Measurements from ENCODE around the gene TMUB2. TPM values are rescaled to one million over a fixed set of nuclear protein-coding genes. Genes with fewer than 3 reads are reported as not detected.

Gene TMUB2
- total RNA-seq, 3 donors from 2014 or later, result 15.2 to 19.6 (median 17.9) TPM

GRCh38 chr17:44167181-44167861, 19.5 kb upstream of the TMUB2 start:
- H3K4me1 Mint-ChIP-seq (ENCODE audit: low read depth), result peaks cover 9% of the 10 kb centered on the region
- no peaks in the 10 kb centered on the region for H3K9me3 Mint-ChIP-seq
- ATAC-seq (no peak), DNase-seq (no peak)
- no peak overlapping the region for H3K4me3 Mint-ChIP-seq
- H3K36me3 Mint-ChIP-seq (ENCODE audit: insufficient read depth), result no peaks in the 10 kb centered on the region
- no peaks in the 10 kb centered on the region for H3K27me3 Mint-ChIP-seq (ENCODE audit: low read depth)

GRCh38 chr17:44170135-44170498, 16.7 kb upstream of the TMUB2 start:
- DNase-seq (no peak), ATAC-seq (no peak)
- Mint-ChIP-seq H3K9me3 (no peaks in the 10 kb centered on the region), H3K4me3 (no peak overlapping the region), H3K27me3 (ENCODE audit: low read depth) (no peaks in the 10 kb centered on the region), H3K4me1 (ENCODE audit: low read depth) (peaks cover 9% of the 10 kb centered on the region), H3K36me3 (ENCODE audit: insufficient read depth) (no peaks in the 10 kb centered on the region)

- Mint-ChIP-seq H3K4me1 (ENCODE audit: low read depth) (peaks cover 9% of the 10 kb centered on the region), H3K27me3 (ENCODE audit: low read depth) (no peaks in the 10 kb centered on the region), H3K36me3 (ENCODE audit: insufficient read depth) (peaks cover 2% of the 10 kb centered on the region), H3K4me3 (no peak within 1 kb of the TSS), H3K9me3 (no peaks in the 10 kb centered on the region)
- ATAC-seq (no peak), DNase-seq (no peak)
Observed at GRCh38 chr17:44170499-44171201, 16.1 kb upstream of the TMUB2 start, which contains the start of gene ASB16. TSS of gene ASB16 (plus strand) at chr17:44170704. CDS start at chr17:44170790, 86 bp downstream.

- H3K4me1 Mint-ChIP-seq (ENCODE audit: low read depth), result peaks cover 9% of the 10 kb centered on the region
Observed at GRCh38 chr17:44171931-44172455, 14.8 kb upstream of the TMUB2 start.

GRCh38 chr17:44174427-44174826, 12.3 kb upstream of the TMUB2 start:
- Mint-ChIP-seq H3K4me1 (ENCODE audit: low read depth) (no peaks in the 10 kb centered on the region), H3K4me3 (no peak overlapping the region), H3K36me3 (ENCODE audit: insufficient read depth) (peaks cover 4% of the 10 kb centered on the region), H3K27me3 (ENCODE audit: low read depth) (no peaks in the 10 kb centered on the region), H3K9me3 (no peaks in the 10 kb centered on the region)
- DNase-seq (no peak), ATAC-seq (no peak)

More at GRCh38 chr17:44171931-44172455, 14.8 kb upstream of the TMUB2 start:
- no peak for DNase-seq
- no peak for ATAC-seq
- Mint-ChIP-seq H3K4me3 (no peak overlapping the region), H3K36me3 (ENCODE audit: insufficient read depth) (peaks cover 4% of the 10 kb centered on the region), H3K27me3 (ENCODE audit: low read depth) (no peaks in the 10 kb centered on the region), H3K9me3 (no peaks in the 10 kb centered on the region)

- H3K27me3 Mint-ChIP-seq (ENCODE audit: low read depth), result no peaks in the 10 kb centered on the region
- no peak for DNase-seq
- no peak overlapping the region for H3K4me3 Mint-ChIP-seq
- no peaks in the 10 kb centered on the region for H3K9me3 Mint-ChIP-seq
- H3K4me1 Mint-ChIP-seq (ENCODE audit: low read depth), result no peaks in the 10 kb centered on the region
- peaks cover 4% of the 10 kb centered on the region for H3K36me3 Mint-ChIP-seq (ENCODE audit: insufficient read depth)
- peak in 1 of 2 donors; percentile 48 for ATAC-seq
Observed at GRCh38 chr17:44176257-44176656, 10.5 kb upstream of the TMUB2 start.

GRCh38 chr17:44176671-44177501, 9.9 kb upstream of the TMUB2 start:
- Mint-ChIP-seq H3K36me3 (ENCODE audit: insufficient read depth) (peaks cover 7% of the 10 kb centered on the region), H3K4me1 (ENCODE audit: low read depth) (peaks cover 2% of the 10 kb centered on the region), H3K4me3 (no peak overlapping the region), H3K9me3 (no peaks in the 10 kb centered on the region), H3K27me3 (ENCODE audit: low read depth) (no peaks in the 10 kb centered on the region)
- ATAC-seq, result no peak
- no peak for DNase-seq

- Mint-ChIP-seq H3K27me3 (ENCODE audit: low read depth) (no peaks in the 10 kb centered on the region), H3K4me1 (ENCODE audit: low read depth) (peaks cover 6% of the 10 kb centered on the region), H3K4me3 (no peak overlapping the region), H3K36me3 (ENCODE audit: insufficient read depth) (peaks cover 10% of the 10 kb centered on the region), H3K9me3 (no peaks in the 10 kb centered on the region)
- no peak for DNase-seq
- no peak for ATAC-seq
Observed at GRCh38 chr17:44177640-44178039, 9.1 kb upstream of the TMUB2 start.

GRCh38 chr17:44178133-44178532, 8.6 kb upstream of the TMUB2 start:
- H3K9me3 Mint-ChIP-seq, result no peaks in the 10 kb centered on the region
- H3K36me3 Mint-ChIP-seq (ENCODE audit: insufficient read depth), result peaks cover 10% of the 10 kb centered on the region
- ATAC-seq (no peak), DNase-seq (no peak)
- H3K4me1 Mint-ChIP-seq (ENCODE audit: low read depth), result peaks cover 6% of the 10 kb centered on the region
- no peaks in the 10 kb centered on the region for H3K27me3 Mint-ChIP-seq (ENCODE audit: low read depth)
- no peak overlapping the region for H3K4me3 Mint-ChIP-seq

GRCh38 chr17:44183024-44183423, 3.7 kb upstream of the TMUB2 start:
- Mint-ChIP-seq H3K9me3 (no peaks in the 10 kb centered on the region), H3K4me1 (ENCODE audit: low read depth) (peaks cover 35% of the 10 kb centered on the region), H3K27me3 (ENCODE audit: low read depth) (no peaks in the 10 kb centered on the region), H3K4me3 (no peak overlapping the region), H3K36me3 (ENCODE audit: insufficient read depth) (peaks cover 9% of the 10 kb centered on the region)
- ATAC-seq (no peak), DNase-seq (no peak)

- DNase-seq, result no peak
- no peaks in the 10 kb centered on the region for H3K27me3 Mint-ChIP-seq (ENCODE audit: low read depth)
- ATAC-seq, result no peak
- H3K4me1 Mint-ChIP-seq (ENCODE audit: low read depth), result peaks cover 44% of the 10 kb centered on the region
- peak overlapping the region; percentile 35 for H3K4me3 Mint-ChIP-seq
- H3K36me3 Mint-ChIP-seq (ENCODE audit: insufficient read depth), result peaks cover 12% of the 10 kb centered on the region
- H3K9me3 Mint-ChIP-seq, result no peaks in the 10 kb centered on the region
Observed at GRCh38 chr17:44184212-44184810, 2.5 kb upstream of the TMUB2 start.

- peaks cover 15% of the 10 kb centered on the region for H3K36me3 Mint-ChIP-seq (ENCODE audit: insufficient read depth)
- ATAC-seq (peak; percentile 64 to 68), DNase-seq (no peak)
- H3K9me3 Mint-ChIP-seq, result no peaks in the 10 kb centered on the region
- peak overlapping the region; percentile 100 for H3K4me3 Mint-ChIP-seq
- H3K27me3 Mint-ChIP-seq (ENCODE audit: low read depth), result no peaks in the 10 kb centered on the region
- peaks cover 41% of the 10 kb centered on the region for H3K4me1 Mint-ChIP-seq (ENCODE audit: low read depth)
Observed at GRCh38 chr17:44187131-44187899, 543 bp downstream of the TMUB2 start.

- no peaks in the 10 kb centered on the region for H3K9me3 Mint-ChIP-seq
- DNase-seq (no peak), ATAC-seq (no peak)
- no peaks in the 10 kb centered on the region for H3K27me3 Mint-ChIP-seq (ENCODE audit: low read depth)
- H3K36me3 Mint-ChIP-seq (ENCODE audit: insufficient read depth), result peaks cover 17% of the 10 kb centered on the region
- peaks cover 36% of the 10 kb centered on the region for H3K4me1 Mint-ChIP-seq (ENCODE audit: low read depth)
- peak overlapping the region; percentile 100 for H3K4me3 Mint-ChIP-seq
Observed at GRCh38 chr17:44188576-44189403, 2.0 kb downstream of the TMUB2 start.

Data from activated T-cell treated with anti-CD3 and anti-CD28 coated beads, Interleukin-2, amount 50 U/mL, for 4 hours (primary cell).